HepG2 (cell line): ENCODE results near the gene DAPK1.

Experiments used
- POLR2A ChIP-seq, 2 experiments: IDR thresholded peaks; 2 replicates each; pipeline ENCODE4 v1.6.1; 2011; ENCODE audit warnings: low read depth in 2 of 2, low read length in 2 of 2, mild to moderate bottlenecking in 1 of 2, moderate library complexity in 1 of 2; ENCODE audit not compliant: insufficient read depth in 1 of 2
- SCMH1 ChIP-seq: sonication (generic); formaldehyde crosslinking; IDR thresholded peaks from 2 replicates; pipeline ENCODE4 v1.9.0; 2021; ENCODE audit warnings: missing genetic modification reagents, mild to moderate bottlenecking, borderline replicate concordance
- SP5 ChIP-seq: IDR thresholded peaks from 2 replicates; pipeline ENCODE4 v1.6.1; 2016; ENCODE audit warnings: low read depth, borderline replicate concordance

DNA sequence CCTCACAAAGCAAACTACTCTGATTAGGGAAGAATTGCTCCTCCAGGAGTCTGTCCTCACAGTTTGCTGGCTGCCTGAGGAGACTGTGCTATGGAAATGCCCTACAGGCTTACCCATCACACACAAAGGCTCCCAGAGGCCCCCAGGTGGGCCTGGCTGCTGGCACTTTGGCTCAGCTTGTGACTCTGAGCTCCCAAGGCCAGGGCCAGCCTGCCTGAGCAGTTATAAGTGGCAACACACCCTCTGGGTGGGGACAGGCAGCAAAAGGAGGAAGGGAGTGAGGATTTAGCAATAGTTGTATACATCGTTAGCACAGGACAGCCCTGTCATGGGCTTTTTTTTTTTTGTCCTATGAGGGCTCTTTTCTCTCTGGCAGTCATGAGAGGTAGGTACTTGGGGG, 103.5 kb downstream of the DAPK1 start:
- TF ChIP-seq SCMH1 (no peak), POLR2A (IDR thresholded peaks at IDR 0.05; ENCODE audit: insufficient read depth in 1 of 2, low read depth in 2 of 2, low read length in 2 of 2) (no peak), SP5 (CRISPR knock-in tag) (no peak)
